Measurements from ENCODE around the gene IGFL1. TPM values are rescaled to one million over a fixed set of nuclear protein-coding genes. Genes with fewer than 3 reads are reported as not detected.
"Not testable (repeated sequence)": the region's sequence is repeated elsewhere in the genome, so short reads cannot be mapped to it uniquely, and the experiment has no call there.

The IGFL1 gene
- total RNA-seq, 1 donor from 2014 or later: not detected

- no peaks in the 10 kb centered on the region for H3K36me3 ChIP-seq (ENCODE audit: control insufficient read depth, insufficient read depth, low read length)
- H3K4me3 ChIP-seq (ENCODE audit: low read depth, low read length): no peak overlapping the region
- TF ChIP-seq CTCF (IDR thresholded peaks at IDR 0.05; ENCODE audit: insufficient read depth, low read length, poor library complexity, severe bottlenecking): no peak
- no peaks in the 10 kb centered on the region for H3K27me3 ChIP-seq (ENCODE audit: control insufficient read depth, insufficient read depth, low read length)
- DNase-seq (ENCODE audit: low read depth): no peak
Measured at GRCh38 chr19:46239193-46240024, 9.9 kb downstream of the IGFL1 start.

- no peak overlapping the region for H3K4me3 ChIP-seq (ENCODE audit: low read depth, low read length)
- no peaks in the 10 kb centered on the region for H3K36me3 ChIP-seq (ENCODE audit: control insufficient read depth, insufficient read depth, low read length)
- no peak for DNase-seq (ENCODE audit: low read depth)
- H3K27me3 ChIP-seq (ENCODE audit: control insufficient read depth, insufficient read depth, low read length): peaks cover 3% of the 10 kb centered on the region
- no peak for TF ChIP-seq CTCF (IDR thresholded peaks at IDR 0.05; ENCODE audit: insufficient read depth, low read length, poor library complexity, severe bottlenecking)
Measured at GRCh38 chr19:46240693-46241092, 11.2 kb downstream of the IGFL1 start.

- no peaks in the 10 kb centered on the region for H3K36me3 ChIP-seq (ENCODE audit: control insufficient read depth, insufficient read depth, low read length)
- no peak overlapping the region for H3K4me3 ChIP-seq (ENCODE audit: low read depth, low read length)
- no peak for TF ChIP-seq CTCF (IDR thresholded peaks at IDR 0.05; ENCODE audit: insufficient read depth, low read length, poor library complexity, severe bottlenecking)
- no peak for DNase-seq (ENCODE audit: low read depth)
- peaks cover 3% of the 10 kb centered on the region for H3K27me3 ChIP-seq (ENCODE audit: control insufficient read depth, insufficient read depth, low read length)
Measured at GRCh38 chr19:46241626-46242025, 12.1 kb downstream of the IGFL1 start.

- H3K36me3 ChIP-seq (ENCODE audit: control insufficient read depth, insufficient read depth, low read length); H3K27me3 ChIP-seq (ENCODE audit: control insufficient read depth, insufficient read depth, low read length); H3K4me3 ChIP-seq (ENCODE audit: low read depth, low read length); DNase-seq (ENCODE audit: low read depth): not testable (repeated sequence)
Measured at GRCh38 chr19:46243081-46243654, 13.6 kb downstream of the IGFL1 start.

- no peak overlapping the region for H3K4me3 ChIP-seq (ENCODE audit: low read depth, low read length)
- no peaks in the 10 kb centered on the region for H3K36me3 ChIP-seq (ENCODE audit: control insufficient read depth, insufficient read depth, low read length)
- TF ChIP-seq CTCF (IDR thresholded peaks at IDR 0.05; ENCODE audit: insufficient read depth, low read length, poor library complexity, severe bottlenecking): no peak
- DNase-seq (ENCODE audit: low read depth): no peak
- H3K27me3 ChIP-seq (ENCODE audit: control insufficient read depth, insufficient read depth, low read length): peaks cover 12% of the 10 kb centered on the region
Measured at GRCh38 chr19:46250076-46250735, 20.7 kb downstream of the IGFL1 start.

- Histone ChIP-seq H3K27me3 (ENCODE audit: control insufficient read depth, insufficient read depth, low read length) (peaks cover 9% of the 10 kb centered on the region), H3K36me3 (ENCODE audit: control insufficient read depth, insufficient read depth, low read length) (no peaks in the 10 kb centered on the region), H3K4me3 (ENCODE audit: low read depth, low read length) (no peak overlapping the region)
- DNase-seq (ENCODE audit: low read depth): no peak
- no peak for TF ChIP-seq CTCF (IDR thresholded peaks at IDR 0.05; ENCODE audit: insufficient read depth, low read length, poor library complexity, severe bottlenecking)
Measured at GRCh38 chr19:46251416-46251815, 21.9 kb downstream of the IGFL1 start.
